Muscle layer of colon (tissue), 2 donors: ENCODE measurements around the gene ADARB2.

ENCODE experiments used
- H3K27ac ChIP-seq: one replicate; pipeline ENCODE4 v1.7.0; 2013; ENCODE audit warnings: low read depth, mild to moderate bottlenecking, low read length, moderate library complexity
- H3K27me3 ChIP-seq, 2 donors: one replicate each; pipeline ENCODE4 v1.7.0; 2013; ENCODE audit warnings: low read length in 2 of 2, mild to moderate bottlenecking in 2 of 2; ENCODE audit not compliant: insufficient read depth in 2 of 2, control insufficient read depth in 1 of 2
- H3K36me3 ChIP-seq: one replicate; pipeline ENCODE4 v1.7.0; 2013; ENCODE audit warnings: mild to moderate bottlenecking, low read length; ENCODE audit not compliant: insufficient read depth
- H3K4me1 ChIP-seq: one replicate; pipeline ENCODE4 v1.7.0; 2013; ENCODE audit warnings: mild to moderate bottlenecking, low read length; ENCODE audit not compliant: insufficient read depth
- H3K4me3 ChIP-seq, 2 donors: one replicate each; pipeline ENCODE4 v1.7.0; 2013; ENCODE audit warnings: low read length in 2 of 2, low read depth in 1 of 2, mild to moderate bottlenecking in 1 of 2, moderate library complexity in 1 of 2
- H3K9ac ChIP-seq: one replicate; pipeline ENCODE4 v1.7.0; 2013; ENCODE audit warnings: low read length
- H3K9me3 ChIP-seq: one replicate; pipeline ENCODE4 v1.7.0; 2013; ENCODE audit warnings: mild to moderate bottlenecking, low read length
- donor health status: abdominal sarcoma.
- donor health status: Adenocarcinoma of cecum.

Gene ADARB2

DNA sequence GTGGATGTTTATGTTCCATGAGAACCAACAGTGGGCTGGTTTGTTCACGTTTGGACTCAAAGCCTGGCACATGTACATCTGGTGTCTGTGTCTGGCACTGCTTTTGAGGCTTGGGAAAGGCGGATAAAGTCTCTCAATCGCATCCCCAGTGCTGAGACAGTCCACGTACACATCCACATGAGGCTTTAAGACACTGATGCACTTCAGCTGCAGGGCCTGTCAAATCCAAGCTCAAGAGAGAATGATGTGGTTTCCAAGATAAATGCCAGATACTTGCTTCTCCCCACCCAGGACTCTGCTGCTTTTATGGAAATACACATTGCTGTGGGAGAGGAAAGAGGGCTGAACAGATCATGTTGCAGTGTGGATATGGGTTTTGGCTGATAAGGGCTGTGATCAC lies 178.4 kb downstream of the ADARB2 start:
- Histone ChIP-seq H3K4me3 (no peak overlapping the region), H3K9ac (no peak overlapping the region), H3K27ac (no peak overlapping the region), H3K9me3 (no peaks in the 10 kb centered on the region), H3K4me1 (no peaks in the 10 kb centered on the region), H3K27me3 (no peaks in the 10 kb centered on the region), H3K36me3 (no peaks in the 10 kb centered on the region)

DNA sequence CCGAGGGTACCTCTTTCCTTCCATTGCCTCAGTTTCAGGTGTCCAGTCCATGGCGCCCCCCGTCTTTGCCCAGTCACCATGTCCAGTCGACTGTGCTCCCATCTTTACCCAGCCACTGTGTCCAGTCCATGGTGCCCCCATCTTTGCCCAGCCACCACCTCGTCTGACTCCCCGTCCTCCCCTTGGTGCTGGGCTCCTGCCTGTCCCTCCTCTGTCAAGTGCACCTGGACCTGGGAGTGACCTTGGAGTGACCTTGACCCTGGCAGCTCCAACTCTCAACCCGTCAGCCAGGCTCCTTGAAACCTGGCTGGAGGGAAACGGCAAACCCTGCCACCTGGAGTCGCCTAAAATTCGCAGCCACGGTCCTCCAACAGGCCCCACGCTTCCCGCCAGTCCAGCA lies 180.2 kb downstream of the ADARB2 start:
- Histone ChIP-seq H3K27ac (no peak overlapping the region), H3K4me3 (no peak overlapping the region), H3K9ac (no peak overlapping the region), H3K36me3 (no peaks in the 10 kb centered on the region), H3K27me3 (no peaks in the 10 kb centered on the region), H3K4me1 (no peaks in the 10 kb centered on the region), H3K9me3 (no peaks in the 10 kb centered on the region)

DNA sequence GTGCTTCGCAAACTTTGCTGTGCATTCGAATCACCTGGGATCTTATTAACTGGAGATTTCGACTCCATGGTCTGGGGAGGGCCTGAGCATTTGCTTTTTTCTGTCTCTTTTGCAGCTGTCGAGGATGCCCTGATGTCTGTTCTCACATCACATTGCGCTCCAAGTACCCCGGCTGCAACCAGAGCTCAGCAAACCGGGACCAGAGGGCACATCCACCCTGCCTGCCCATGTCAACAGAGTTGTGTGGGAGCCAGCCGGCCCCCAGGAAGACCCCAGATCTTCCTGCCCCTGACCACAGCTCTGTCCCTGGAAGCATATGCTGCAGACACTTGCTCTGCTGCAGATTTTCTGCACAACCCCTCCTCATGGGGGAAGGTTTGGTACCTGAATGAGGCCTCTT lies 180.8 kb downstream of the ADARB2 start:
- Histone ChIP-seq H3K9ac (no peak overlapping the region), H3K36me3 (no peaks in the 10 kb centered on the region), H3K27ac (no peak overlapping the region), H3K9me3 (no peaks in the 10 kb centered on the region), H3K4me3 (no peak overlapping the region), H3K4me1 (no peaks in the 10 kb centered on the region), H3K27me3 (no peaks in the 10 kb centered on the region)

DNA sequence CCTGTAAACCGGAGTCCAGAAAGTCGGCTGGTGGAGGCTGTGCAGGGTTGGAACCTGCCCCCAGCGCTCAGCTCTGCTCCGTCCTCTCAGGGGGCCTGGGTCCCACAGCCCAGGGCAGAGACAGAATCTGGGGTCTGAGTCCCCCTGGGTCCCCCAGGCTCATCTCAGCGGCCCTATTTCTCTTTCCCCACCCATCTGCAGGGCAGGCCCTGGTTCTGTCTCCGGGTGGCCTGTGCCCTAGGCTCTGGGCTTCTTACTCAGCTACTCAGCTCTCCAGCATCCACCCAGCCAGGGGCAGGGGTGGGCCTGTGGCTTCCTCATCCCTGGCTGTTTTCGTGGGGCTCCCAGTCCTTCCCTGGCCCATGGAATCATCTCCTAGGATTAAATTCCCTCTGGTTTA lies 183.4 kb downstream of the ADARB2 start:
- Histone ChIP-seq H3K36me3 (no peaks in the 10 kb centered on the region), H3K27me3 (no peaks in the 10 kb centered on the region), H3K9ac (no peak overlapping the region), H3K4me3 (no peak overlapping the region), H3K4me1 (no peaks in the 10 kb centered on the region), H3K27ac (no peak overlapping the region), H3K9me3 (no peaks in the 10 kb centered on the region)

DNA sequence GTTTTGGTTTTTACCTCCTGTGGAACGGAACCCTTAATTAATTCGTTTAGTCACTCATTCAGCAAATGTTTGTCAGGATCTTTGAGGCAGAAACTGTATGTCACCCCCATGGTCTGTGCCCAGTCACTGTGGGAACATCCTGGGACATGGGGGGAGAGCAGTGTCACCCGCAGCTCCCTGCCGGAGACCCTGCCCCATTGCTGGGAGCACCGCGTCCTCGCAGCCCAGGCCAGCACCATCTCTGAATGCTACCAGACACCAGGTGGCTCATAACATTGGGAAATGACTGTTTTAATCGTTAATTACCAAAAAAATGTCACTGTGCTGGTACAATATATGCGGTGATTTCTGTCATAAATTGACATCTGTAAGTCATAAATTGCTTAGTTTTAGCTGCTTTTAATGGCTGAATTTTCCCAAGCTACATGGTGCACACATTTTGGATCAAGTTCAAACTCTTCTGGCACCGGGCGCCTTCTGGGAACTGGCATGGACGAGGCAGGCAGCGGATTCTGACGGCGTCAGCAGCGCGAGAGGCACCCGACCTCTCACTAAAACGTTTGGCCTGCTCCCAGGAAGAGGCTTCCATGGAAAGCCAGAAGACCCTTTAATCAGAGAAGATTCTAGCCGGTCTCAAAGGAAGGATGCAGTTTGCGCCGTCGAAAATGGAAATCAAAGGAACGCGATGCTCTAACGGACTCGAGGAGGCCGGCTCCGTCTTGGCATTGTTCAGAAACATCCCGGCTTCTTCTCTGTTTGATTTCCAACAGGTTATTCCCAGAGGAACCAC lies 184.2 kb downstream of the ADARB2 start:
- Histone ChIP-seq H3K4me3 (no peak overlapping the region), H3K9ac (no peak overlapping the region), H3K27ac (no peak overlapping the region), H3K27me3 (no peaks in the 10 kb centered on the region), H3K36me3 (no peaks in the 10 kb centered on the region), H3K4me1 (no peaks in the 10 kb centered on the region), H3K9me3 (no peaks in the 10 kb centered on the region)

DNA sequence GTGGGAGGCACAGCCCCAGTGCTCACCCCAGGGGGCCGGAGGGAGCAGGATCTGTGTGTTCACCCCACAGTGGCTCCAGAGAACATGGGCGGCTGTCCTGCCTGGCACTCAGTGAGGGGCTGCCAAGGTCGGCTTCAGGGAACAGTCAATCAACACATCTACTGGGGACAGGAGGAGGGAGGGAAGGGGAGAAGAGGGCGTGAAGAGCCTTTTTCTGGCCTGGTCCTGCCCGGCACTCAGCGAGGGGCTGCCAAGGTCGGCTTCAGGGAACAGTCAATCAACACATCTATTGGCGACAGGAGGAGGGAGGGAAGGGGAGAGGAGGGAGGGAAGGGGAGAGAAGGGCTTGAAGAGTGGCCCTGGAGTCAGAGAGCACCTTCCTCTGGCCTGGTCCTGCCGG lies 184.9 kb downstream of the ADARB2 start:
- Histone ChIP-seq H3K27ac (no peak overlapping the region), H3K27me3 (no peaks in the 10 kb centered on the region), H3K4me1 (no peaks in the 10 kb centered on the region), H3K36me3 (no peaks in the 10 kb centered on the region), H3K4me3 (no peak overlapping the region), H3K9me3 (no peaks in the 10 kb centered on the region), H3K9ac (no peak overlapping the region)

DNA sequence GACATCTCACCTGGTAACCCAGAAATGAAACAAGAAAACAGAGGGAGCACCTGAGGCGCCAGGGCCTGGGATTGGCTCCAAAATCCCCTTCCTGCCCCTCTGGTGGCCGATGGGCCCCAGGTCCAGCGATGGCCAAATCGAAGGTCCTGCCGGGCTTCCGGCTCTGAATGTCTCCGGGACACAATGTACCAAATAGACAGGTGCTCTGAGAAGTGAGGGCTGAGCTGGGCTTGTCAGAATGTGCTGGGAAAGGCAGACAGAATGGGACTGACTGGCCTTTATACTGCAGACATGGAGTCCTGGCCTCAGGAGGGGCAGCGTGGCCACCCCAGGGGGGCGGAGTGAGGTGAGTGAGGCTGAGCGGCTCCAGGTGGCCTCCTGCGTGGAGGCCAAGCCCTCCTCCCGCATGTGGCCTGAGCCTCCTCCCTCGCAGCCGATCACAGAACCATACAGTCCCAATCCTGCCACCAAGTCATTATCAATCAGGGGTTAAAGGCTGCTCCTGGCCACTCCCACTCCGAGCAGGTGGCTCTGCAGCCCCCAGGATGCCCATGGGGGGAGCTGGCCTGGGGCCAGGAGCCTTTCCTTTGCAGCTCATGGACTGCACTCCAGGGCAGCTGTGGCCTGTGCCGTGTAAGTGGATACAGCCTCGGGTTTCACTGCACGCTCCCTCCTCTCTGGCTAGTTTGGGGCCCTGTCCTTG lies 185.5 kb downstream of the ADARB2 start:
- Histone ChIP-seq H3K36me3 (no peaks in the 10 kb centered on the region), H3K9ac (no peak overlapping the region), H3K9me3 (no peaks in the 10 kb centered on the region), H3K4me3 (no peak overlapping the region), H3K27me3 (no peaks in the 10 kb centered on the region), H3K4me1 (no peaks in the 10 kb centered on the region), H3K27ac (no peak overlapping the region)

DNA sequence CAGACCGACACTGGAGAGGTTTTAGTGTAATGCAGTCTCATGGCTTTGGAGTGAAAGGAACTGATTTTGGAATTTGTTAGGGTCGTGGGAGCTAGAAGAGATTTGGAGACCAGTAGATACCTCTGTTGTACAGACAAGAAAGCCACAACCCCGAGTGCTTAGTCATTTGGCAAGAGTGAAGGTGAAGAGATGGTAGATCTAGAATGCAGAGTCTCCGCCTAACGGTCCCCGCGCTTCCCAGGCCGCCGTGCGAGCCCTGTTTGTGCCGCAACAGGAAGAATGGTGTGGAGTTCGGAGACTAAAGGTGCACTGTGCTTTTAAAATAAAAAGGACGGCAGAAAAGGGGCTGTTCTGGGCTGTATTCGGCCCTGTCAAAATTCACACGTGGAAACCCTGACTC lies 186.7 kb downstream of the ADARB2 start:
- Histone ChIP-seq H3K36me3 (no peaks in the 10 kb centered on the region), H3K27me3 (no peaks in the 10 kb centered on the region), H3K9ac (no peak overlapping the region), H3K4me3 (no peak overlapping the region), H3K27ac (no peak overlapping the region), H3K4me1 (no peaks in the 10 kb centered on the region), H3K9me3 (no peaks in the 10 kb centered on the region)

DNA sequence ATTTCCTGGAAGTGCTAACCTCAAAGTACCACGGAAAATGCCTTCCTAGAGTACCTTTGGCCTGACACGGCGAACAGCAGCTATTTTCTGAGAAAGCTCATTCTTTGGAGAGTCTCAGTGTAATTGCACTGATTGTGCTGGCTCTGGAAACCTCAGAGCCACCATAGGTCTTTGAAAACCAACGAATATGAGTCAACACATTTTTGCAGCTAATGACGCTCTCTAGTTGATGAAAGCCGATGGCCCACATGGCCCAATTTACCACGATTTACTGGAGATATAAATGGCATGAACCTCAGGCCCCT lies 187.1 kb downstream of the ADARB2 start:
- H3K36me3 ChIP-seq = no peaks in the 10 kb centered on the region
- H3K27ac ChIP-seq = no peak overlapping the region
- H3K4me3 ChIP-seq = no peak overlapping the region
- no peaks in the 10 kb centered on the region for H3K27me3 ChIP-seq
- H3K9ac ChIP-seq = no peak overlapping the region
- no peaks in the 10 kb centered on the region for H3K9me3 ChIP-seq
- no peaks in the 10 kb centered on the region for H3K4me1 ChIP-seq

DNA sequence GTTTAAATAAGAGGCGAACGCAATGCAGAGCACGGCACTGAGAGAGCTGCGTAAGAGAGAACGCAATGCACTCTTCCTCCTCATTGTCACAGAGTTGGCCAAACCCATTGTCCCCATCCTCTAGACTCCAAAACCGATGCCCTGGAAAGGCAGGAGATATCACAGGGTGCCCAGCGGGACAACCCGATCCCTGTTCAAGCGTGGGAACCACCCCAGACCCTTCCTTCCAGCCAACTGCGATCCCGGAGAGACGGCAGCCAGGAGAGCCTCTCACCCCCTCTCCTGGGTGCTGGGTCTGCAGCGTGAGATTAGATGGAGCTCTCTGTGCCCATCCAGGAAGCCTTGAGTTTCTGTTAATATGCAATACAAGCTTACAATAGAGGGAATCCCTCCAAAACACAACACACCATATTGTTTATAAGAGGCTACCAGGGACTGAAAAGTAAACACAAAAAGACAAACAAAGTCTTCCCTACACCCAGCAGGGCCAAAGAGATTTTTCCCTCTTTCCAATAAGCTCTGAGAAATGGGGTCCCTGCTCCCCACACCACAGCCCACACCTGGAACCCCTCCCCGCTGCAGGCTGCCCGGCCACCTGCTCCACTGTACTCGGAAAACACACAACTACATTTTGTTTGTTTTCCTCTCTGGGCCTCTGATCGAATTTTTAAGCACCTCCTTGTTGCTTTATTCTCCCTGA lies 187.6 kb downstream of the ADARB2 start:
- no peak overlapping the region for H3K9ac ChIP-seq
- no peaks in the 10 kb centered on the region for H3K4me1 ChIP-seq
- H3K4me3 ChIP-seq = no peak overlapping the region
- no peaks in the 10 kb centered on the region for H3K36me3 ChIP-seq
- no peaks in the 10 kb centered on the region for H3K27me3 ChIP-seq
- H3K27ac ChIP-seq = no peak overlapping the region
- no peaks in the 10 kb centered on the region for H3K9me3 ChIP-seq

DNA sequence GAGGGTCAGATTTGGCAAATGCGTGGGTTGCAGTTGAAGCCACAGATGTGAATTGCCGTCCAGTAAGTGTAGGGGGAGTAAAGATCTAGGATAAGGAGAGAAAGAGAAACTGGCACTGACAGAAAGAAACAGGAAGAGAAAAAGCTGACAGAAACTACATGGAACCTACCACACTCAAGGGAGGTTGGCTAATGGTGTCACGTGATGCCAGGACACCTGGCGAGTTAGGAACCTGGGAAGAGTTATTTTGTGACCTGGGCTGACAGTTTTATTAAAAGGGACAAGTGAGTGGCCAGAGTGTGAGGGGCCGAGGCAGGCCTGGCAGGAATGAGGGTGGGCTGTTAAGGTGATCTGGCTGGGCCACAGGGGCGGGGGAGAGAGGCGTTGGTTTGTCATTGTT lies 188.7 kb downstream of the ADARB2 start:
- no peaks in the 10 kb centered on the region for H3K9me3 ChIP-seq
- H3K27ac ChIP-seq = no peak overlapping the region
- no peak overlapping the region for H3K9ac ChIP-seq
- no peaks in the 10 kb centered on the region for H3K27me3 ChIP-seq
- no peaks in the 10 kb centered on the region for H3K4me1 ChIP-seq
- no peak overlapping the region for H3K4me3 ChIP-seq
- no peaks in the 10 kb centered on the region for H3K36me3 ChIP-seq
